Fibroblast of skin of right quadriceps (primary cell): Measurements from ENCODE around the gene GPR132.
"Not testable (repeated sequence)": the region's sequence is repeated elsewhere in the genome, so short reads cannot be mapped to it uniquely, and the experiment has no call there.

Experiments
- DNase-seq: peaks from one replicate; pipeline ENCODE4 v3.0.0-alpha.2; 2013

Gene GPR132

GRCh38 chr14:105034315-105035039, 30.8 kb downstream of the GPR132 start:
- DNase-seq = no peak

- DNase-seq = not testable (repeated sequence)
These were observed 31.8 kb downstream of the GPR132 start for GRCh38 chr14:105033412-105033900.

GRCh38 chr14:105032451-105032901, 32.8 kb downstream of the GPR132 start:
- peak; percentile 12 for DNase-seq

- DNase-seq = no peak
These were observed 34.3 kb downstream of the GPR132 start for GRCh38 chr14:105030836-105031396.

- DNase-seq = no peak
These were observed 35.0 kb downstream of the GPR132 start for GRCh38 chr14:105030194-105030593.

GRCh38 chr14:105029402-105029801, 35.8 kb downstream of the GPR132 start:
- no peak for DNase-seq

- peak; percentile 62 for DNase-seq
These were observed 36.8 kb downstream of the GPR132 start for GRCh38 chr14:105028251-105028927.

- DNase-seq = peak; percentile 45
These were observed 37.5 kb downstream of the GPR132 start for GRCh38 chr14:105027718-105028117.

GRCh38 chr14:105026802-105027563, 38.2 kb downstream of the GPR132 start:
- DNase-seq = peak; percentile 65

GRCh38 chr14:105026033-105026785, 39.0 kb downstream of the GPR132 start:
- peak; percentile 77 for DNase-seq

GRCh38 chr14:105025429-105025828, 39.8 kb downstream of the GPR132 start:
- no peak for DNase-seq

GRCh38 chr14:105023791-105024480, 41.3 kb downstream of the GPR132 start:
- peak; percentile 75 for DNase-seq

GRCh38 chr14:105023144-105023543, 42.1 kb downstream of the GPR132 start:
- DNase-seq = peak; percentile 19

GRCh38 chr14:105022276-105022670, 43.0 kb downstream of the GPR132 start:
- no peak for DNase-seq

- DNase-seq = peak; percentile 55
These were observed 43.5 kb downstream of the GPR132 start for GRCh38 chr14:105021656-105022275.

- DNase-seq = peak; percentile 97
These were observed 44.2 kb downstream of the GPR132 start, which contains the start of gene CDCA4 for GRCh38 chr14:105020815-105021655. CDCA4 (minus strand) TSS chr14:105021083; CDS start chr14:105011929, 9,154 bp downstream.

- DNase-seq = peak; percentile 29
These were observed 45.1 kb downstream of the GPR132 start for GRCh38 chr14:105019861-105020814.

- DNase-seq = no peak
These were observed 46.8 kb downstream of the GPR132 start for GRCh38 chr14:105018414-105018813.

- no peak for DNase-seq
These were observed 49.3 kb downstream of the GPR132 start for GRCh38 chr14:105015905-105016304.
